Measurements from ENCODE around the gene COL6A5. TPM values are rescaled to one million over a fixed set of nuclear protein-coding genes. Genes with fewer than 3 reads are reported as not detected.

COL6A5 gene
- total RNA-seq, 1 experiment from 2014 or later: 0.04 TPM

DNA sequence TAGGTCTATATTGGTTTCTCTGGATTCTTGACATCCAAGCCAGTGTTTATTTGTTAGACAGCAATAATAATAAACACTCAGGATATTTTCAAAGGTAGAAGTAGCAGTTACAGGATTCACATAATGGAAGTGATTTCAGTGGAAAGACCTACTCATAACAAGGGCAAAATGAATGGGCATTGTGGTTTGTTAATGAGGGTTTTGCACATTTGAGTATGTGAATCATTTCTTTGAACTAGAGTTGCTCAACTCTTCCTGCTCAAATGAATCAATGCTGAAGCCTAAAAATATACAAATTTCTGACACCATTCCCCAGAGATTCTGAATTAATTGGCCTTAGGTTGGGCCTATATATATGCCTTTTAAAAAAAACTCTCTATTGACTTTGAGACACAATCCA, 4.1 kb upstream of the COL6A5 start:
- Histone ChIP-seq H2BK20ac (ENCODE audit: low read depth, low read length, poor library complexity, severe bottlenecking) (no peak overlapping the region), H3K27me3 (ENCODE audit: insufficient read depth, low read length) (peaks cover 10% of the 10 kb centered on the region; the same call in 1 of the 2 replicates), H3K23ac (ENCODE audit: insufficient read length, low read depth, low read length) (no peak overlapping the region), H3K27ac (ENCODE audit: insufficient read length, low read depth, low read length) (no peak overlapping the region), H3K4ac (ENCODE audit: low read depth, low read length) (no peak overlapping the region), H2AK5ac (ENCODE audit: insufficient read length, low read length) (no peak overlapping the region), H4K91ac (ENCODE audit: insufficient read length, low read depth, low read length) (no peak overlapping the region), H3K23me2 (ENCODE audit: insufficient read length, low read depth, low read length, poor library complexity, severe bottlenecking) (no peaks in the 10 kb centered on the region), H3T11ph (ENCODE audit: low read length) (no peak overlapping the region), H3K4me2 (ENCODE audit: insufficient read depth, insufficient read length, low read length) (no peak overlapping the region), H2AFZ (ENCODE audit: low read length) (no peak overlapping the region), H3K9me3 (ENCODE audit: control insufficient read depth, low read depth, low read length) (no peaks in the 10 kb centered on the region), H3K4me1 (ENCODE audit: insufficient read depth, low read length) (no peaks in the 10 kb centered on the region; the same call in 1 of the 2 replicates), H3K79me1 (ENCODE audit: insufficient read depth, low read depth, low read length, poor library complexity, severe bottlenecking) (no peaks in the 10 kb centered on the region), H4K8ac (replicated peaks; ENCODE audit: insufficient read length, low read depth, low read length) (no peak overlapping the region), H3K9ac (ENCODE audit: extremely low read depth, insufficient read length, low read length) (no peak overlapping the region), H2BK15ac (ENCODE audit: low read depth, low read length) (no peak overlapping the region), H3K79me2 (ENCODE audit: insufficient read depth, low read length) (no peaks in the 10 kb centered on the region), H3K18ac (ENCODE audit: insufficient read length, low read depth, low read length) (no peak overlapping the region), H2BK12ac (ENCODE audit: insufficient read length, low read depth, low read length) (no peak overlapping the region), H4K5ac (ENCODE audit: insufficient read length, low read depth, low read length) (no peak overlapping the region), H3K56ac (ENCODE audit: insufficient read length, low read depth, low read length) (no peak overlapping the region), H3K14ac (ENCODE audit: insufficient read depth, low read length) (no peak overlapping the region), H4K20me1 (ENCODE audit: control insufficient read depth, insufficient read depth, insufficient read length) (no peaks in the 10 kb centered on the region), H2BK120ac (ENCODE audit: low read depth, low read length, poor library complexity, severe bottlenecking) (no peak overlapping the region), H2BK5ac (ENCODE audit: insufficient read length, low read length) (no peak overlapping the region)
- peaks cover 10 to 11% of the 10 kb centered on the region in 2 experiments; a peak in 3 of 4 replicates for H3K4me1 Mint-ChIP-seq
- peaks cover 0 to 7% (median 2%) of the 10 kb centered on the region in 3 experiments; a peak in 2 of 7 replicates for H3K36me3 Mint-ChIP-seq (ENCODE audit: insufficient read depth in 1 of 3, low read depth in 3 of 3)
- H3K27ac Mint-ChIP-seq: no peak overlapping the region
- peaks cover 38% of the 10 kb centered on the region for H3K27me3 Mint-ChIP-seq (ENCODE audit: low read depth)
- H3K4me3 Mint-ChIP-seq: no peak overlapping the region
- DNase-seq: no peak
- TF ChIP-seq, protein P1, sequence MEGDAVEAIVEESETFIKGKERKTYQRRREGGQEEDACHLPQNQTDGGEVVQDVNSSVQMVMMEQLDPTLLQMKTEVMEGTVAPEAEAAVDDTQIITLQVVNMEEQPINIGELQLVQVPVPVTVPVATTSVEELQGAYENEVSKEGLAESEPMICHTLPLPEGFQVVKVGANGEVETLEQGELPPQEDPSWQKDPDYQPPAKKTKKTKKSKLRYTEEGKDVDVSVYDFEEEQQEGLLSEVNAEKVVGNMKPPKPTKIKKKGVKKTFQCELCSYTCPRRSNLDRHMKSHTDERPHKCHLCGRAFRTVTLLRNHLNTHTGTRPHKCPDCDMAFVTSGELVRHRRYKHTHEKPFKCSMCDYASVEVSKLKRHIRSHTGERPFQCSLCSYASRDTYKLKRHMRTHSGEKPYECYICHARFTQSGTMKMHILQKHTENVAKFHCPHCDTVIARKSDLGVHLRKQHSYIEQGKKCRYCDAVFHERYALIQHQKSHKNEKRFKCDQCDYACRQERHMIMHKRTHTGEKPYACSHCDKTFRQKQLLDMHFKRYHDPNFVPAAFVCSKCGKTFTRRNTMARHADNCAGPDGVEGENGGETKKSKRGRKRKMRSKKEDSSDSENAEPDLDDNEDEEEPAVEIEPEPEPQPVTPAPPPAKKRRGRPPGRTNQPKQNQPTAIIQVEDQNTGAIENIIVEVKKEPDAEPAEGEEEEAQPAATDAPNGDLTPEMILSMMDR (conservative IDR thresholded peaks at IDR 0.05): no peak
- peaks cover 25 to 28% of the 10 kb centered on the region in 2 experiments for H3K9me3 Mint-ChIP-seq
